Ishikawa (cell line): ENCODE results near the gene TBC1D22A.
A peak's percentile ranks its signal among the peaks of the same experiment; 100 is the strongest.

Experiments
- CEBPB ChIP-seq: IDR thresholded peaks from 2 replicates; pipeline ENCODE4 v1.6.1; 2012
- CREB1 ChIP-seq: IDR thresholded peaks from 2 replicates; pipeline ENCODE4 v1.6.1; 2012; ENCODE audit warnings: low read depth
- EGR1 ChIP-seq: IDR thresholded peaks from 2 replicates; pipeline ENCODE4 v1.6.1; 2012
- EP300 ChIP-seq: IDR thresholded peaks from 2 replicates; pipeline ENCODE4 v1.6.1; 2012; ENCODE audit warnings: borderline replicate concordance
- FOXM1 ChIP-seq: IDR thresholded peaks from 2 replicates; pipeline ENCODE4 v1.6.1; 2012; ENCODE audit warnings: low read depth, borderline replicate concordance
- NFIC ChIP-seq: IDR thresholded peaks from 2 replicates; pipeline ENCODE4 v1.6.1; 2012
- RAD21 ChIP-seq: IDR thresholded peaks from 2 replicates; pipeline ENCODE4 v1.6.1; 2012; ENCODE audit warnings: low read depth
- TAF1 ChIP-seq: IDR thresholded peaks from 2 replicates; pipeline ENCODE4 v1.6.1; 2012; ENCODE audit warnings: low read depth, mild to moderate bottlenecking
- TCF12 ChIP-seq: IDR thresholded peaks from 2 replicates; pipeline ENCODE4 v1.6.1; 2012; ENCODE audit warnings: low read depth
- TEAD4 ChIP-seq: IDR thresholded peaks from 2 replicates; pipeline ENCODE4 v1.6.1; 2012
- YY1 ChIP-seq: IDR thresholded peaks from 2 replicates; pipeline ENCODE4 v1.6.1; 2012; ENCODE audit warnings: low read depth
- ZBTB7A ChIP-seq: IDR thresholded peaks from 2 replicates; pipeline ENCODE4 v1.6.1; 2012; ENCODE audit warnings: low read depth
- TF ChIP-seq, protein P1 (sequence below): IDR thresholded peaks from 2 replicates; pipeline ENCODE4 v1.6.1; 2012
- TF ChIP-seq, protein P2 (sequence below): IDR thresholded peaks from 2 replicates; pipeline ENCODE4 v1.6.1; 2012
- TF ChIP-seq, protein P3 (sequence below): IDR thresholded peaks from 2 replicates; pipeline ENCODE4 v1.6.1; 2012; ENCODE audit warnings: low read depth, mild to moderate bottlenecking

The TBC1D22A gene

DNA sequence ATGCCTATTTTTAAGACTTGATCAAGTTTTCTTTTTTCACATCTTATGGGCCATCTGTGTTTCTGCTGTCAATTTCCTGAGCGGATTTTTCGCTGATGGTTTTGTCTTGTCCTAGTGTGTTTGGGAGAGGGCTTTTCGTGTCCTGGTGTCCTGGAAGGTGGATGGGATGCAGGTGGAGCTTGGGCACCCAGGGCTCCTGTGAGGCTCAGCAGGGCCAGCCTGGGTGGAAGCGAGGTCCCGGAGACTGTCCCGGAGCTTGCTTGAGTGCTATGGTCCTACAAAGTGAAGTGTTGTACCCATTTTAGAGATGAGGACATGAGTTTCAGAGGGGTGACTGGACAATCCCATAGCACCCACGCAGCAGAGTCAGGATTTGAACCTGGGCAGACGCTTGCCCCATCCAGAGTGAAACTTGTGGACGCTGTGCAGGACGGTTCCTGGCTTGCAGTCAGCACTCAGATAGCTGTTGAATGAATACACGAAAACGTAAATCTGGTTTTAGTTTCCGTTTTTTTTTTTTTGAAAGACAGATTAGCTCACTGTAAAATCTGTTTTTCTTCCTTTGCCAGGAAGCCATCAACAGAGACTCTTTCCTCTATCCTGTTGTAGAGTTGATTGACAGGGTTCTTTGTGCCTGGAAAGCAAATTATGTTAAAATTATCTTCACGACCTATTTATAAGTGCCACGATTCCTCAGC lies 64.1 kb downstream of the TBC1D22A start:
- TF ChIP-seq, protein P1, sequence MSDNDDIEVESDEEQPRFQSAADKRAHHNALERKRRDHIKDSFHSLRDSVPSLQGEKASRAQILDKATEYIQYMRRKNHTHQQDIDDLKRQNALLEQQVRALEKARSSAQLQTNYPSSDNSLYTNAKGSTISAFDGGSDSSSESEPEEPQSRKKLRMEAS = no peak
- TF ChIP-seq TAF1 (no peak), YY1 (no peak), FOXM1 (no peak), EP300 (no peak)
- TF ChIP-seq, protein P2, sequence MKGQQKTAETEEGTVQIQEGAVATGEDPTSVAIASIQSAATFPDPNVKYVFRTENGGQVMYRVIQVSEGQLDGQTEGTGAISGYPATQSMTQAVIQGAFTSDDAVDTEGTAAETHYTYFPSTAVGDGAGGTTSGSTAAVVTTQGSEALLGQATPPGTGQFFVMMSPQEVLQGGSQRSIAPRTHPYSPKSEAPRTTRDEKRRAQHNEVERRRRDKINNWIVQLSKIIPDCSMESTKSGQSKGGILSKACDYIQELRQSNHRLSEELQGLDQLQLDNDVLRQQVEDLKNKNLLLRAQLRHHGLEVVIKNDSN = no peak

DNA sequence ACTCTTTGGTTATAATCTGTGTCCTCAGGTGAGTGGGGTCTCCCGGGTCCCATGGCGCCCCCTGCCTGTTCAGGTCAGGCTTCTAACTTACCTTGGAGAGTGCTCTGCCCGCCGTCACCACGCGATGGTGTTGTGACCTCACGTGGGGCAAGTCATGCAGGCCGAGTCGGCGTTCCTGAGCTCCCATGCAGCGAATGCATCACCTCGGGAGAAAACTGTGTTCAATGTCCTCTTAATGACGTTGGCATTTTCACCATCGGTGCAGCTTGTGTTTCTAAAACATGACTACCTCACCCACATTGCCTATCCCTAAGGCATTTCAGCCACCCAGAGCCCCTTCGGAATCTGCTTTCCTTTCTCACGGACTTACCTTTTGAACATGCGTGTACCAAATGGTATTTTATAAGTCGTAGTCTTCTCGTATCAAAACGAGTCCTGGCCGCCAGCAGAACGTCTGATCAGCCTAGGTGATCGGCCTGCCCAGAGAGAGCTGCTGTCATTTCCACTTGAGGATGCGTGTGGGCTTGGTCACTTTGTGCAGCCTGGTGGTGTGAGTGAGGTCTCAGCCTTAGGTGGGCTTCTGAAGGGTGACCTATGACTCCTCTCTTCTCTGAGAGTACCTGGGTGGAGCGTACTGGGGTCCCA lies 64.8 kb downstream of the TBC1D22A start:
- TF ChIP-seq YY1 (no peak), EGR1 (no peak), TAF1 (no peak), TCF12 (no peak), RAD21 (no peak), NFIC (no peak), CEBPB (no peak), FOXM1 (no peak), EP300 (no peak), CREB1 (no peak), TEAD4 (no peak), ZBTB7A (no peak)
- TF ChIP-seq, protein P2 = no peak
- TF ChIP-seq, protein P1 = no peak
- TF ChIP-seq, protein P3, sequence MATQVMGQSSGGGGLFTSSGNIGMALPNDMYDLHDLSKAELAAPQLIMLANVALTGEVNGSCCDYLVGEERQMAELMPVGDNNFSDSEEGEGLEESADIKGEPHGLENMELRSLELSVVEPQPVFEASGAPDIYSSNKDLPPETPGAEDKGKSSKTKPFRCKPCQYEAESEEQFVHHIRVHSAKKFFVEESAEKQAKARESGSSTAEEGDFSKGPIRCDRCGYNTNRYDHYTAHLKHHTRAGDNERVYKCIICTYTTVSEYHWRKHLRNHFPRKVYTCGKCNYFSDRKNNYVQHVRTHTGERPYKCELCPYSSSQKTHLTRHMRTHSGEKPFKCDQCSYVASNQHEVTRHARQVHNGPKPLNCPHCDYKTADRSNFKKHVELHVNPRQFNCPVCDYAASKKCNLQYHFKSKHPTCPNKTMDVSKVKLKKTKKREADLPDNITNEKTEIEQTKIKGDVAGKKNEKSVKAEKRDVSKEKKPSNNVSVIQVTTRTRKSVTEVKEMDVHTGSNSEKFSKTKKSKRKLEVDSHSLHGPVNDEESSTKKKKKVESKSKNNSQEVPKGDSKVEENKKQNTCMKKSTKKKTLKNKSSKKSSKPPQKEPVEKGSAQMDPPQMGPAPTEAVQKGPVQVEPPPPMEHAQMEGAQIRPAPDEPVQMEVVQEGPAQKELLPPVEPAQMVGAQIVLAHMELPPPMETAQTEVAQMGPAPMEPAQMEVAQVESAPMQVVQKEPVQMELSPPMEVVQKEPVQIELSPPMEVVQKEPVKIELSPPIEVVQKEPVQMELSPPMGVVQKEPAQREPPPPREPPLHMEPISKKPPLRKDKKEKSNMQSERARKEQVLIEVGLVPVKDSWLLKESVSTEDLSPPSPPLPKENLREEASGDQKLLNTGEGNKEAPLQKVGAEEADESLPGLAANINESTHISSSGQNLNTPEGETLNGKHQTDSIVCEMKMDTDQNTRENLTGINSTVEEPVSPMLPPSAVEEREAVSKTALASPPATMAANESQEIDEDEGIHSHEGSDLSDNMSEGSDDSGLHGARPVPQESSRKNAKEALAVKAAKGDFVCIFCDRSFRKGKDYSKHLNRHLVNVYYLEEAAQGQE = no peak

DNA sequence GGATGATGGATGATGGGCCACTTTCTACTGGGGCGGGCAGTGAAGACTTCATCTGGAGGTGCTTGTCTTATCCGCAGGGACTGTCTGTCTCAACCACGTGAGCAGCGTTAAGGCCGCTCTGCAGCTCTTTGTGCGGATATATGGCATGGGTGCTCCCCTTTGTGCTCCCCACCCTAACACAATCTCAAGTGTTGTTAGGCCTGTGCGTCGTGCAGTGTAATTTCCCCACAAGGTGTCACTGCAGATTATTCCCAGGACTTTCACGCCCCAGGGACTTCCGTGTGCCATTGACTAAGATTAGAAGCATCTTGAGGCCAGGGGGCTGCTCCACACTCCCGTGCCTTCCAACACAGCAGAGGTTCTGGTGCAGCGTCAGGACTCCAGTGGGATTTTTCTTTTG lies 65.3 kb downstream of the TBC1D22A start:
- TF ChIP-seq TEAD4 = no peak
- TF ChIP-seq RAD21 = peak; percentile 36
- TF ChIP-seq TCF12 = no peak

DNA sequence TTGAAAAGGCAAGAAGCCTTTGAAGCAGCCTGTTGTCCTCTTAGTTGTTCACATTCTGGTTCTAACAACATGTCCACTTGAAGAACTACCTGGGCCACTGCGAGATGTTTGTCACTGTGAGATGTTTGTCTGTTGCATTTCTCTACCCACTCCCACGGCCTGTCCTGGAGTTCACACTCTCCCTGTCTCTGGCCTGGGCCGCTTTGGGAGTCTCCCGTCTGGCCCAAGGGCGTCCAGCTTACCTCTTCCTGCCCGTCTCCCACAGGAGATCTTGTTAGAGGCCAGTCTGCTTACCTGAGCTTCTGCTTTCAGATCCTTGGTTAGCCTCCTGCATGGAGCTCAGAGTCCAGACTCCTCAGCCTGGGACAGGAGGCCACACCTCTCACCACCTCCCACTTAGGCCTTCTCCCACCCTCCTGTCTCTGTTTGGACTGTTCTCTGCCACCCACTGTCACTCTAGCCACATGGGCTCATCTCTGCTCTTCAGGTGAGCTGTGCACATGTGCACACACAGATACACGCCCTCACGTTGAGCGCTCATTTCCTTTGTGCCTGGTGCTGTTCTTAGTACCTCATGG lies 66.0 kb downstream of the TBC1D22A start:
- no peak for TF ChIP-seq EGR1
- TF ChIP-seq CEBPB = no peak
- TF ChIP-seq, protein P3 = no peak
- TF ChIP-seq RAD21 = no peak
- no peak for TF ChIP-seq FOXM1
- TF ChIP-seq EP300 = no peak

DNA sequence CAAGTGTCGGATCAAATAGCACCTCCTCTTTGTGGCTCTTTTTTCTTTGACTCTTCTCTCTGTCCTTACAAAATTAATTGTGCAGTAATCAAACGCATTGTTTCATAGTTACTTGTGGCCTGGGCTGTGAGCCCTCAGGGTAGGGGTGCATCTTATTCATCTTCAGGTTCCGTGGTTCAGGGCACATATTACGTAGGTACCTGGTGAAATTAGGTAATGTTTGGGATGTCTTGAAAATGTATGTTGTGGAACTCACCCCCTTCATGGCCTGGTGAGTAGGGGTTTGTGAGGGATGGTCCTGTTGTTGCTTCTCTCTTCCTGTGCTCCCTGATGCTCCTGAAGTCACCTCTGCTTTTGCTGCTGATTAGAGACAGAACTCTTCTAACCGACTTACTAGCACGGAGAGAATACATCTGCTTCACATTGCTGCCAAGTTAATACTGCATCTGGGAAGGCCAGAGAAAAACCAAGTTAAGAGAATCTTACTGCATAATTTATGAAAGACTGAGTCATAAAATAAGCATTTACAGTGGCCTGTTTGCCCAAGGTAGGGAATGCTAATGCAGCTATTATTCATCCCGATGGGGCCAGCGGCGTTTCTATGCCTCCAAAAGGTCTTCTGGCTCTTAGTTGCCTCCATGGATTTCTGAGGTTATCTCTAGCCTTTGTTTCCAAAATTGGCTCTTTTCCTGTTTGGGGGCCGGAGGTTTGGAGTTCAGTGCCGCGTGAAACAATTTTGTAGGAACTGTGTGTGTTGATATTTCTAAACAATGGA lies 66.9 kb downstream of the TBC1D22A start:
- TF ChIP-seq, protein P2 = no peak
- TF ChIP-seq NFIC = no peak
- no peak for TF ChIP-seq RAD21
- no peak for TF ChIP-seq EP300
- no peak for TF ChIP-seq CREB1
- no peak for TF ChIP-seq CEBPB
- no peak; the same call in 1 of the 2 replicates for TF ChIP-seq TEAD4
- TF ChIP-seq, protein P3 = no peak
- no peak for TF ChIP-seq FOXM1
- TF ChIP-seq TCF12 = no peak
- TF ChIP-seq TAF1 = no peak
- TF ChIP-seq, protein P1 = no peak
- no peak for TF ChIP-seq EGR1
- no peak for TF ChIP-seq ZBTB7A
- no peak for TF ChIP-seq YY1
